ENCODE data around the gene COL8A2. TPM values are rescaled to one million over a fixed set of nuclear protein-coding genes. Genes with fewer than 3 reads are reported as not detected.

COL8A2 gene
- total and polyA plus RNA-seq, 2 of the 4 experiments (the other 2 are of a cell fraction), result 0.54 to 1.1 TPM

DNA sequence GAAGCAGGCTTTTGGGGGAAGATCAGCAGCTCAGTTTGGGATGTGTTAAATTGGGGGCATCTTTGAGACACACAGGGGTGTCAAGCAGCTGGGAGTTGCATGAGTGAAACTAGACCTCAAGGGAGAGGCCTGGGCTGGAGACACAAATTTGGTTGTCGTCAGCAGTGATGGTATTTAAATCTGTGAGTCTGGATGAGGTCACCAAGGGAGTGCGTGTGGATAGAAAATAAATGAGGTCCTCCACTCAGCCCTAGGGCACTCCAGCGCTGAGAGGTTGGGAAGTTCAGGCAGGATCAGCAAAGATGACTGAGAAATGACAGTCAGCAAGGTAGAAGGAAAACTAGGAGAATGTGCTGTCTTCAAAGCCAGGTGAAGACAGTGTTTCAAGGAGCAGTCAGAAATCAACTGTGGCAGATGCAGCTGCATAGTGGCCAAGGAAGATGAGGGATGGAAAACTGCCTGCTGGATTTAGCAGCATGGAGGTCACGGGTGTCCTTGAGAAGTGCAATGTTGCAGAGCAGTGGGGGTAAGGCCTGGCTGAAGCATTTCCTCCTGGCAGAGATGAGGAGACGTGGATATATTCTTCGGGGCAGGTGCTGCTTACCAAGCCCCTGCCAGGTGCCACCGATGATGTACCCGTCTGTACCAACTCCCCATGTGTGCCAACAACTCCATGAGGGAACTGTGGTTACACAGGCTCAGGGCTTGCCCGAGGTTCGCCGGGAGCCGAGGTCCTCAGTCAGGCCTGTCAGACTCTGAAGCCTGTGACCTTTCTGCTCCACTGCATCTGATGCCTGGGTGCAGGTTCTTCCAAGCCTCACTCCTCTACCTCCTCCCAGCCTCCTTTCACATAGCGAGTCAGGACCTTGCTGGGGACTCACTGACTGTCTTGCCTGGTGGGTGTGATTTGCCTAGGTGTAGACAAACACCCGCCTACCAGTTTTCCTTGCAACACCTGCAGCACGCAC is 42.2 kb upstream of the COL8A2 start:
- DNase-seq, result peak; percentile 79
- WGBS, 2 experiments (ENCODE audit: extremely low coverage in 2 of 2, insufficient read length in 1 of 2), result 85% methylated on average over 4 of the region's 15 CpGs; no CpG with 5 or more reads in 1 of the 2 experiments
- no peak for TF ChIP-seq SMC3 (IDR thresholded peaks at IDR 0.05; ENCODE audit: low read depth, low read length)
- no peak for TF ChIP-seq CEBPB (IDR thresholded peaks at IDR 0.05; ENCODE audit: low read depth, low read length)
- TF ChIP-seq NFE2L2 (IDR thresholded peaks at IDR 0.05; ENCODE audit: low read depth, low read length), result no peak
- TF ChIP-seq RAD21 (IDR thresholded peaks at IDR 0.05; ENCODE audit: low read length), result no peak
- TF ChIP-seq ELK1 (IDR thresholded peaks at IDR 0.05; ENCODE audit: borderline replicate concordance, low read depth, low read length), result no peak
- no peak for TF ChIP-seq FOS (IDR thresholded peaks at IDR 0.05; ENCODE audit: low read depth, low read length)
- no peak for TF ChIP-seq MXI1 (IDR thresholded peaks at IDR 0.05; ENCODE audit: borderline replicate concordance, low read depth, low read length)
- no peak for TF ChIP-seq MAZ (IDR thresholded peaks at IDR 0.05; ENCODE audit: borderline replicate concordance, low read depth, low read length)
- TF ChIP-seq MAFK (IDR thresholded peaks at IDR 0.05; ENCODE audit: low read depth, low read length), result no peak
- no peak for TF ChIP-seq RCOR1 (IDR thresholded peaks at IDR 0.05; ENCODE audit: insufficient replicate concordance, low read length)
- TF ChIP-seq, protein P1, sequence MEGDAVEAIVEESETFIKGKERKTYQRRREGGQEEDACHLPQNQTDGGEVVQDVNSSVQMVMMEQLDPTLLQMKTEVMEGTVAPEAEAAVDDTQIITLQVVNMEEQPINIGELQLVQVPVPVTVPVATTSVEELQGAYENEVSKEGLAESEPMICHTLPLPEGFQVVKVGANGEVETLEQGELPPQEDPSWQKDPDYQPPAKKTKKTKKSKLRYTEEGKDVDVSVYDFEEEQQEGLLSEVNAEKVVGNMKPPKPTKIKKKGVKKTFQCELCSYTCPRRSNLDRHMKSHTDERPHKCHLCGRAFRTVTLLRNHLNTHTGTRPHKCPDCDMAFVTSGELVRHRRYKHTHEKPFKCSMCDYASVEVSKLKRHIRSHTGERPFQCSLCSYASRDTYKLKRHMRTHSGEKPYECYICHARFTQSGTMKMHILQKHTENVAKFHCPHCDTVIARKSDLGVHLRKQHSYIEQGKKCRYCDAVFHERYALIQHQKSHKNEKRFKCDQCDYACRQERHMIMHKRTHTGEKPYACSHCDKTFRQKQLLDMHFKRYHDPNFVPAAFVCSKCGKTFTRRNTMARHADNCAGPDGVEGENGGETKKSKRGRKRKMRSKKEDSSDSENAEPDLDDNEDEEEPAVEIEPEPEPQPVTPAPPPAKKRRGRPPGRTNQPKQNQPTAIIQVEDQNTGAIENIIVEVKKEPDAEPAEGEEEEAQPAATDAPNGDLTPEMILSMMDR (conservative IDR thresholded peaks at IDR 0.05; ENCODE audit: low read depth, low read length), result no peak
- no peak for TF ChIP-seq RFX5 (IDR thresholded peaks at IDR 0.05; ENCODE audit: low read depth, low read length)
- no peak for TF ChIP-seq POLR2A (IDR thresholded peaks at IDR 0.05; ENCODE audit: low read depth, low read length)
- TF ChIP-seq CHD1 (IDR thresholded peaks at IDR 0.05; ENCODE audit: low read depth, low read length), result no peak

More for the DNA sequence above, 42.2 kb upstream of the COL8A2 start:
- peak; percentile 64 for ATAC-seq (ENCODE audit: low read depth)
- Histone ChIP-seq H3K4me1 (ENCODE audit: control insufficient read depth, insufficient read depth, low read length) (peaks cover 3% of the 10 kb centered on the region), H2BK20ac (ENCODE audit: low read depth, low read length) (no peak overlapping the region), H3K9ac (ENCODE audit: low read depth, low read length) (no peak overlapping the region), H3K9me1 (ENCODE audit: insufficient read depth, low read length) (peaks cover 13% of the 10 kb centered on the region; the same call in 1 of the 2 replicates), H3K36me3 (ENCODE audit: control insufficient read depth, insufficient read depth, low read length) (peaks cover 28% of the 10 kb centered on the region), H3K27me3 (ENCODE audit: control insufficient read depth, insufficient read depth, low read length) (no peaks in the 10 kb centered on the region), H3K14ac (replicated peaks; ENCODE audit: low read depth, low read length) (no peak overlapping the region), H2AFZ (replicated peaks; ENCODE audit: low read length, poor library complexity) (no peak overlapping the region), H3K18ac (ENCODE audit: low read depth, low read length) (no peak overlapping the region), H4K8ac (ENCODE audit: low read depth in 2 of 2, low read length in 2 of 2) (no peak overlapping the region), H3K23ac (ENCODE audit: low read depth, low read length) (no peak overlapping the region), H2AK5ac (ENCODE audit: low read depth, low read length) (no peak overlapping the region), H3K4ac (ENCODE audit: low read depth, low read length) (no peak overlapping the region), H4K5ac (ENCODE audit: low read depth, low read length) (no peak overlapping the region), H3K4me2 (ENCODE audit: low read depth, low read length) (no peak overlapping the region), H3K4me3 (ENCODE audit: insufficient read depth, low read depth, low read length) (no peak overlapping the region), H3K27ac (ENCODE audit: insufficient read depth, low read length) (no peak overlapping the region), H3K79me1 (ENCODE audit: low read depth in 1 of 2, low read length in 2 of 2) (peaks cover 10 to 59% of the 10 kb centered on the region in 2 experiments; a peak in 3 of 4 replicates), H4K20me1 (ENCODE audit: insufficient read depth, low read length) (peaks cover 93% of the 10 kb centered on the region), H2BK120ac (ENCODE audit: low read depth, low read length) (no peak overlapping the region), H3K9me3 (ENCODE audit: control insufficient read depth, insufficient read depth, low read length) (no peaks in the 10 kb centered on the region), H2BK15ac (ENCODE audit: low read depth, low read length) (no peak overlapping the region), H3K56ac (ENCODE audit: extremely low read depth, insufficient read depth, low read length) (no peak overlapping the region), H2AK9ac (replicated peaks; ENCODE audit: low read depth, low read length, poor library complexity) (no peak overlapping the region), H4K91ac (ENCODE audit: insufficient read depth, low read depth, low read length) (no peak overlapping the region), H2BK5ac (ENCODE audit: low read depth, low read length, poor library complexity, severe bottlenecking) (no peak overlapping the region)
- no TSS peak for BruUV-seq (replicated peaks)
- ChIA-PET POLR2A (ENCODE audit: unreplicated experiment) (no interaction called here), CTCF (interaction anchor here (1.7 kb wide), 1 partner anchor 17 kb away, joined by 3 read pairs; no protein-coding TSS in a partner anchor)
- in situ Hi-C loops (cut with MboI; ENCODE audit: low sequenced_read_pairs), result no loop called here
- dilution Hi-C loops (cut with HindIII; ENCODE audit: low sequenced_read_pairs, unreplicated experiment), result no loop called here
- intact Hi-C loops (cut with micrococcal nuclease), result no loop called here
